Large intestine (tissue), 3 donors: Measurements from ENCODE around the gene BHLHE40. TPM values are rescaled to one million over a fixed set of nuclear protein-coding genes. Genes with fewer than 3 reads are reported as not detected.

Source experiments
- DNase-seq, 2 donors: peaks; one replicate each; pipeline versions ENCODE4 v3.0.0 to v3.0.0-alpha.2; 2013
- H3K27ac ChIP-seq: one replicate; pipeline ENCODE4 v1.5.1; 2013; ENCODE audit warnings: low read length
- H3K27me3 ChIP-seq: 2 replicates; pipeline ENCODE4 v1.6.1; 2013; ENCODE audit warnings: low read length; ENCODE audit not compliant: control insufficient read depth, insufficient read depth
- H3K36me3 ChIP-seq: 2 replicates; pipeline ENCODE4 v1.6.1; 2013; ENCODE audit warnings: low read length; ENCODE audit not compliant: control insufficient read depth, insufficient read depth
- H3K4me1 ChIP-seq: one replicate; pipeline ENCODE4 v1.6.1; 2013; ENCODE audit warnings: low read length; ENCODE audit not compliant: control insufficient read depth, insufficient read depth
- H3K4me3 ChIP-seq: one replicate; pipeline ENCODE4 v1.5.1; 2013; ENCODE audit warnings: low read length
- H3K9me3 ChIP-seq: one replicate; pipeline ENCODE4 v1.6.1; 2013; ENCODE audit warnings: mild to moderate bottlenecking, low read depth, low read length, moderate library complexity; ENCODE audit not compliant: control insufficient read depth
- WGBS: methylation state at CpG from one replicate; pipeline ENCODE4 v1.1.5; 2013; ENCODE audit warnings: low lambda C conversion rate; ENCODE audit not compliant: insufficient coverage; 5-methylcytosine and 5-hydroxymethylcytosine counted together
- polyA plus RNA-seq: library from polyadenylated mRNA; unstranded; fragments of 120-200 nt; gene quantifications from one replicate; pipeline ENCODE4 v1.2.1, GENCODE V29; 2013

The BHLHE40 gene
- polyA plus RNA-seq, 1 donor, result 101 TPM

GRCh38 chr3:5019411-5020241 lies 40.4 kb downstream of the BHLHE40 start:
- Histone ChIP-seq H3K4me1 (peaks cover 33% of the 10 kb centered on the region), H3K9me3 (no peaks in the 10 kb centered on the region), H3K27ac (no peak overlapping the region), H3K36me3 (no peaks in the 10 kb centered on the region), H3K27me3 (no peaks in the 10 kb centered on the region), H3K4me3 (no peak overlapping the region)
- WGBS, result no CpG with 5 or more reads among the region's 19 CpGs
- DNase-seq, result peak in 1 of 2 donors; percentile 43

DNA sequence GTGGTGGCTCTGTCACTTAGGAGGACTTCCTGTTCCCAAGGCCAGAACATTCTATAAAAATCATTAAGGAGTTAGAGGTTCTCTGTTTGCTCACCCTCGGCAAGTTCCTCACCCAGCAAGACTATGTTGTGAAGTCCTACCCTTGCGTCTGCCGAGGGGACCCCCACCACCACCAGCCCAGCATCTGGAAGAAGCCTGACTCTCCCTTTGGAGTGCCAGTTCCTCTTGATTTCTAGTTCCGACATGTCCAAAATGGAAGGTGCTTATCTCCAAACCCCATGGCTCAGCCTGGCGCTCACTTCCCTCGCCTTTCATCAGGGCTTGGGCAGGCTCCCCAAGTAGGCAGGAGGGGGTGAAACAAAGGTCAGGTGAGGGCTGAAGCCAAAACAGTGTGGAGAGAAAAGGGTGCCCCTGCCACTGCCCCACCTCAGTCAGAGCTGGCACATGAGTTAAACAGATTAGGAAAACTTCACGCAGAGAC lies 41.0 kb downstream of the BHLHE40 start:
- H3K27me3 ChIP-seq, result no peaks in the 10 kb centered on the region
- no peaks in the 10 kb centered on the region for H3K36me3 ChIP-seq
- peaks cover 31% of the 10 kb centered on the region for H3K4me1 ChIP-seq
- WGBS, result no CpG with 5 or more reads among the region's 7 CpGs
- H3K9me3 ChIP-seq, result no peaks in the 10 kb centered on the region
- DNase-seq, result no peak
- no peak overlapping the region for H3K4me3 ChIP-seq
- no peak overlapping the region for H3K27ac ChIP-seq

GRCh38 chr3:5021116-5022092 lies 42.2 kb downstream of the BHLHE40 start:
- Histone ChIP-seq H3K9me3 (no peaks in the 10 kb centered on the region), H3K36me3 (no peaks in the 10 kb centered on the region), H3K4me1 (peaks cover 29% of the 10 kb centered on the region), H3K27ac (no peak overlapping the region), H3K4me3 (no peak overlapping the region), H3K27me3 (no peaks in the 10 kb centered on the region)
- WGBS, result 96% methylated on average over 7 of the region's 17 CpGs
- no peak for DNase-seq

GRCh38 chr3:5022187-5022965 lies 43.1 kb downstream of the BHLHE40 start:
- peaks cover 4% of the 10 kb centered on the region for H3K9me3 ChIP-seq

GRCh38 chr3:5022966-5023776 lies 43.9 kb downstream of the BHLHE40 start:
- 86% methylated on average over 1 of the region's 15 CpGs for WGBS
- Histone ChIP-seq H3K4me3 (no peak overlapping the region), H3K4me1 (peaks cover 16% of the 10 kb centered on the region), H3K36me3 (no peaks in the 10 kb centered on the region), H3K9me3 (peaks cover 7% of the 10 kb centered on the region), H3K27me3 (no peaks in the 10 kb centered on the region), H3K27ac (no peak overlapping the region)
- DNase-seq, result no peak

More at GRCh38 chr3:5022187-5022965, 43.1 kb downstream of the BHLHE40 start:
- Histone ChIP-seq H3K36me3 (no peaks in the 10 kb centered on the region), H3K4me3 (no peak overlapping the region), H3K27me3 (no peaks in the 10 kb centered on the region), H3K4me1 (peaks cover 24% of the 10 kb centered on the region), H3K27ac (no peak overlapping the region)
- DNase-seq, result no peak
- WGBS, result 83% methylated on average over 2 of the region's 6 CpGs

DNA sequence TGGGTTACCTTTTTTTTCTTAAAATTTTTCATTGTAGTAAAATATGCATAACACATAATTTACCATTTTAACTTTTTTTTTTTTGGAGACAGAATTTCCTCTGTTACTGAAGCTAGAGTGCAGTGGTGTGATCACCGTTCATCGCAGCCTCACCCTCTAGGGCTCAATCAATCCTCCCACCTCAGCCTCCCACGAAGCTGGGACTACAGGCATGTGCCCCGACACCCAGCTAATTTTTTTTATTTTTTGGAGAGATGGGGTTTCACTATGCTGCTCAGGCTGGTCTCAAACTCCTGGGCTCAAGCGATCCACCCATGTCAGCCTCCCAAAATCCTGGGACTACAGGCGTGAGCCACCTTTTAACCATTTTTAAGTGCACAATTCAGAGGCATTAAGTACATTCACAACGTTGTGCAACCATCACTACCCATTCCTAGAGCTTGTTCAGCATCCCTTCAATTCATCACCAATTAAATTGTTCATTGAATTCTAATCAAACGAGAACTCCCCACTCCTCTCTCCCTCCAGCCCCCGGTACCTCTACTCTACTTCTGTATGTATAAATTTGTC lies 44.6 kb downstream of the BHLHE40 start:
- Histone ChIP-seq H3K4me1 (peaks cover 9% of the 10 kb centered on the region), H3K4me3 (no peak overlapping the region), H3K27me3 (no peaks in the 10 kb centered on the region), H3K9me3 (peaks cover 7% of the 10 kb centered on the region), H3K36me3 (no peaks in the 10 kb centered on the region), H3K27ac (no peak overlapping the region)
- DNase-seq, result no peak
- whole genome bisulfite sequencing, result no CpG with 5 or more reads among the region's 9 CpGs

- Histone ChIP-seq H3K9me3 (peaks cover 7% of the 10 kb centered on the region), H3K27me3 (no peaks in the 10 kb centered on the region), H3K27ac (no peak overlapping the region), H3K36me3 (no peaks in the 10 kb centered on the region), H3K4me3 (no peak overlapping the region), H3K4me1 (peaks cover 7% of the 10 kb centered on the region)
- no peak for DNase-seq
- WGBS, result no CpG with 5 or more reads among the region's 5 CpGs
Measured at GRCh38 chr3:5026046-5026362, 46.8 kb downstream of the BHLHE40 start.

DNA sequence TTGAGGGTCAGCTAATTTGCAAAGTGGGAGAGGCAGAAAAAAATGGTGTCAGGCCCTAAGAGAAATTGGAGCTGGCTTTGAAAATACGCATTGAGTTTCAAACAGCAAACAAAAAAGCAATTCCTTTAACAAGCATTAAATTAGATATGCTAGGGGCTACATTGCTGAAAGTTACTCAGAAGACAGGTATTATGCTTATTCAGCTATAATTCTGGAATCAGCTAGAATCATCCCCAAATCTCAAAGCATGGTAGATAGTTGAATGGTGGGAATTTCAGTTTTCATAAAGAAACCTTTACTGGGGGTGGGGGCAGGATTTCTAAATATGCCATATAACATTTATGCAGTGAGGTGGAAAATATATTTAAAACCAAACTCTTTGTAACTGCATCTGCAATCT lies 50.5 kb downstream of the BHLHE40 start:
- no peaks in the 10 kb centered on the region for H3K36me3 ChIP-seq
- no CpG with 5 or more reads among the region's 1 CpG for WGBS
- no peak overlapping the region for H3K4me3 ChIP-seq
- H3K27me3 ChIP-seq, result no peaks in the 10 kb centered on the region
- H3K27ac ChIP-seq, result no peak overlapping the region
- H3K9me3 ChIP-seq, result peaks cover 7% of the 10 kb centered on the region
- no peak for DNase-seq
- peaks cover 7% of the 10 kb centered on the region for H3K4me1 ChIP-seq

DNA sequence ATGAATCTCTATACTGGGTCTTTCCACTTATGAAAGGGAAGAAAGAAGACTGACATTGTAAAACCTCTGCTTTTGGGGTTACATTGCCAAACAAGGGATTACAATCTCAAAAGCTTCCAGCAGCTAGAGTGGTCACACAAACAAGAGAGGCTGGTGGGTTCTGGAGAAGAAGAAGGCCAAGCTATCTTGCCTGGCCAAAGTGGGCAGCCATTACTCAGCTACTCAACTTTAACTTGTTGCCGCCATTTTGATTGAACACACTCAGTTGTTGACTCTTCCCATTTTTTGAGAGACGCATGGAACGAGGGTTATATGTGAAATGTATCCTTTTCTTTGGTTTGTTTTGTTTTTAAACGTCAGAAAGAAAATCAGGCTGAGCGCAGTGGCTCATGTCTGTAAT lies 50.9 kb downstream of the BHLHE40 start:
- Histone ChIP-seq H3K27ac (no peak overlapping the region), H3K27me3 (no peaks in the 10 kb centered on the region), H3K36me3 (no peaks in the 10 kb centered on the region), H3K9me3 (peaks cover 7% of the 10 kb centered on the region), H3K4me3 (no peak overlapping the region), H3K4me1 (peaks cover 7% of the 10 kb centered on the region)
- DNase-seq, result no peak
- WGBS, result 98% methylated on average over 4 of the region's 5 CpGs
